ENCODE data around the gene LDHB. TPM values are rescaled to one million over a fixed set of nuclear protein-coding genes. Genes with fewer than 3 reads are reported as not detected.

The LDHB gene
- total RNA-seq, 1 experiment from 2014 or later, result 1,454 TPM

- RAD21 ChIA-PET (ENCODE audit: low non-redundant PET in 1 of 2, low total read pairs in 2 of 2, uncharacterized antibody in 2 of 2, unreplicated experiment in 2 of 2), result no interaction called here
- H3K36me3 ChIP-seq (ENCODE audit: control insufficient read depth in 1 of 2, insufficient read depth in 2 of 2, low read length in 2 of 2), result no peaks in the 10 kb centered on the region
- no peaks in the 10 kb centered on the region for H3K79me2 ChIP-seq (ENCODE audit: insufficient read depth, low read length)
- no peak overlapping the region for H3K9ac ChIP-seq (ENCODE audit: low read length)
- no peak for ATAC-seq
- no peaks in the 10 kb centered on the region for H3K9me3 ChIP-seq (ENCODE audit: control insufficient read depth in 1 of 2, insufficient read depth in 1 of 2, low read depth in 1 of 2, low read length in 2 of 2)
- no peak for TF ChIP-seq MAX (IDR thresholded peaks at IDR 0.05)
- no peak for TF ChIP-seq EGR1 (IDR thresholded peaks at IDR 0.05; ENCODE audit: low read depth)
- no peak for TF ChIP-seq SP1 (IDR thresholded peaks at IDR 0.05; ENCODE audit: low read depth)
- no peak for TF ChIP-seq EZH2phosphoT487 (IDR thresholded peaks at IDR 0.05; ENCODE audit: borderline replicate concordance)
- TF ChIP-seq POLR2AphosphoS5 (IDR thresholded peaks at IDR 0.05; ENCODE audit: low read depth, low read length), result no peak
- TF ChIP-seq CEBPB (IDR thresholded peaks at IDR 0.05; ENCODE audit: low read depth), result no peak
- no peak for TF ChIP-seq TCF7L2 (IDR thresholded peaks at IDR 0.05; ENCODE audit: borderline replicate concordance, extremely low read depth, insufficient read depth, insufficient read length)
- no peak for TF ChIP-seq ZBTB33 (IDR thresholded peaks at IDR 0.05; ENCODE audit: extremely low read depth, insufficient replicate concordance, low read length)
- TF ChIP-seq CTCF (IDR thresholded peaks at IDR 0.05 in 2 of 3, conservative IDR thresholded peaks at IDR 0.05 in 1 of 3; ENCODE audit: borderline replicate concordance in 1 of 3, insufficient read depth in 1 of 3, low read depth in 2 of 3, low read length in 2 of 3), result no peak
- TF ChIP-seq POLR2A (IDR thresholded peaks at IDR 0.05; ENCODE audit: borderline replicate concordance, extremely low read depth, insufficient read depth, insufficient read length), result no peak
- no peak for TF ChIP-seq YY1 (IDR thresholded peaks at IDR 0.05; ENCODE audit: extremely low read depth, insufficient replicate concordance, low read depth, low read length)
- no peak for TF ChIP-seq SRF (IDR thresholded peaks at IDR 0.05; ENCODE audit: low read depth)
- intact Hi-C loops (cut with micrococcal nuclease), result loop anchor here (5.0 kb wide), 1 partner anchor 380 kb away; no protein-coding TSS in a partner anchor
- BruUV-seq (replicated peaks), result no TSS peak
- CTCF ChIA-PET, result no interaction called here
- 0 out of 2 replicates have a peak, but pooled peaks cover 5% of the 10 kb centered on the region for H3K27me3 ChIP-seq (ENCODE audit: insufficient read depth, low read length)
- POLR2A ChIA-PET, result interaction anchor here (0.6 kb wide), 1 partner anchor 19 kb away, joined by 3 read pairs; the partner anchor contains the start of gene LDHB
- H3K4me2 ChIP-seq (ENCODE audit: low read length), result no peak overlapping the region
- DNase-seq (ENCODE audit: low read depth, low spot score), result no peak
- H3K27ac ChIP-seq (ENCODE audit: low read depth, low read length), result no peak overlapping the region
- H3K4me1 ChIP-seq (ENCODE audit: control insufficient read depth in 1 of 2, insufficient read depth in 2 of 2, low read length in 2 of 2), result no peaks in the 10 kb centered on the region
- H3K9me2 ChIP-seq (ENCODE audit: insufficient read depth), result no peaks in the 10 kb centered on the region
- no peaks in the 10 kb centered on the region for H4K20me1 ChIP-seq (ENCODE audit: insufficient read depth)
- no peak overlapping the region for H3K4me3 ChIP-seq (replicated peaks in 1 of 2; ENCODE audit: low read depth in 1 of 2, low read length in 2 of 2)
- no peak overlapping the region for H2AFZ ChIP-seq (ENCODE audit: low read depth, low read length, poor library complexity, severe bottlenecking)
Measured at GRCh38 chr12:21677204-21677603, 19.6 kb upstream of the LDHB start.

All from HCT116 (cell line).